Panc1 (cell line): ENCODE measurements around the gene IL22. TPM values are rescaled to one million over a fixed set of nuclear protein-coding genes. Genes with fewer than 3 reads are reported as not detected.

Experiments used
- ATAC-seq: fragments of 200-7000 bp; cut with Tn5 transposase; 2 replicates; pipeline ENCODE4 v1.9.1; 2020; ENCODE audit warnings: mild to moderate bottlenecking, moderate library complexity
- BruUV-seq: library from RNA; stranded (reverse); fragments of 400-500 nt; replicated peaks from 2 replicates; lab custom pipeline; 2021; lab: Mats Ljungman, UMichigan
- CTCF ChIA-PET: fragments of 300-600 bp; sonication (Branson Sonifier 250); formaldehyde crosslinking; loops from one replicate; lab custom pipeline; 2022; ENCODE audit warnings: antibody characterized with exemption; lab: Charles Lee
- POLR2A ChIA-PET: fragments of 300-600 bp; sonication (Branson Sonifier 250); formaldehyde crosslinking; loops from one replicate; lab custom pipeline; 2022; ENCODE audit warnings: antibody characterized with exemption; lab: Charles Lee
- DNase-seq: peaks from one replicate; pipeline ENCODE4 v3.0.0-alpha.2; 2010; ENCODE audit warnings: low read depth, low spot score
- H3K27ac ChIP-seq: 2 replicates; pipeline ENCODE4 v1.5.1; 2011; ENCODE audit warnings: mild to moderate bottlenecking, low read length, inconsistent platforms
- H3K27me3 ChIP-seq: fragments of 200-500 bp; sonication (Bioruptor generic); 2 replicates; pipeline ENCODE4 v1.6.0; 2014; ENCODE audit warnings: low read length, inconsistent platforms; ENCODE audit not compliant: control insufficient read depth, insufficient read depth
- H3K36me3 ChIP-seq: fragments of 200-500 bp; sonication (Bioruptor generic); 2 replicates; pipeline ENCODE4 v1.5.1; 2014; ENCODE audit warnings: inconsistent platforms, mild to moderate bottlenecking, low read length, moderate library complexity; ENCODE audit not compliant: control insufficient read depth, insufficient read depth
- H3K4me1 ChIP-seq: 2 replicates; pipeline ENCODE4 v1.5.1; 2011; ENCODE audit warnings: inconsistent platforms, mild to moderate bottlenecking, low read length, moderate library complexity; ENCODE audit not compliant: control insufficient read depth, insufficient read depth
- H3K4me3 ChIP-seq, 2 experiments: 2 replicates each; pipeline ENCODE4 v1.5.1; 2011 to 2012; ENCODE audit warnings: low read depth in 2 of 2, low read length in 2 of 2, mild to moderate bottlenecking in 2 of 2, inconsistent platforms in 1 of 2, moderate library complexity in 1 of 2
- H3K9me3 ChIP-seq: fragments of 200-500 bp; sonication (Bioruptor generic); 2 replicates; pipeline ENCODE4 v1.5.1; 2014; ENCODE audit warnings: low read depth, mild to moderate bottlenecking, inconsistent platforms, low read length, moderate library complexity; ENCODE audit not compliant: control insufficient read depth, insufficient read depth
- POLR2AphosphoS5 ChIP-seq: IDR thresholded peaks from 2 replicates; pipeline ENCODE4 v1.6.1; 2012; ENCODE audit warnings: mild to moderate bottlenecking, low read depth, low read length, moderate library complexity
- SIN3A ChIP-seq: IDR thresholded peaks from 2 replicates; pipeline ENCODE4 v1.6.1; 2012; ENCODE audit warnings: low read depth, mild to moderate bottlenecking, low read length, moderate library complexity, borderline replicate concordance; ENCODE audit not compliant: insufficient read depth
- TCF7L2 ChIP-seq: IDR thresholded peaks from 2 replicates; pipeline ENCODE4 v1.6.1; 2011; ENCODE audit warnings: mild to moderate bottlenecking, low read depth, low read length, inconsistent platforms
- in situ Hi-C: cut with HindIII; loops from 2 replicates; pipeline ENCODE4 v1.10.0; 2016; ENCODE audit warnings: low sequenced_read_pairs, low pct_unique_long_range_greater_than_20kb
- intact Hi-C: fragments of 100-400 bp; cut with micrococcal nuclease; formaldehyde crosslinking; loops from one replicate; pipeline ENCODE4 v1.10.0; 2022; ENCODE audit not compliant: unreplicated experiment
- total RNA-seq: library from RNA; stranded (reverse); gene quantifications from one replicate; pipeline ENCODE4 v1.2.1, GENCODE V29; 2021; ENCODE audit not compliant: unreplicated experiment
- TF ChIP-seq, protein P1 (sequence below), 2 experiments: IDR thresholded peaks; 2 replicates each; pipeline ENCODE4 v1.6.1; 2011 to 2012; ENCODE audit warnings: low read depth in 2 of 2, control low read depth in 1 of 2, low read length in 1 of 2, mild to moderate bottlenecking in 1 of 2, moderate library complexity in 1 of 2; ENCODE audit not compliant: insufficient read depth in 1 of 2
- TF ChIP-seq, protein P2 (sequence below): fragments of 450-650 bp; IDR thresholded peaks from 2 replicates; pipeline ENCODE4 v1.5.1; 2017; ENCODE audit warnings: mild to moderate bottlenecking

Gene IL22
- total RNA-seq, 1 experiment from 2014 or later: not detected

DNA sequence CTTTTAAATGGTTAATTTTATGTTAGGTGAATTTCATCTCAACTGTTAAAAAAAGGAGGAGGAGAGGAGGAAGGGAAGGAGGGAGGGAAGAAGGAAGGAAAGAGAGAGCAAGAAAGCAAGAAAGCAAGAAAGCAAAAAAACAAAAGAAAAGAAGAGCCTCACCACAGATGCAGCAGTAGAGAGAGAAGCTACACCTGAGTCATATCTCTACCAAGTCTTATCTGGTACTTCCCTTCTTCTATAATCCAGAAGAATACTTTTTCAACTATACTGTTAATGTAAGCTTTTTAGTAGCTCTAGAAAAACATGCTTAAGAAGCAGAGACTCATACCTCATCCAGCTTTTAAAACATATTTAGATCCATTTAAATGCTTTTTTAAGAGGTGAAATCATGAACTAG is 22.2 kb downstream of the IL22 start:
- DNase-seq (no peak), ATAC-seq (no peak)
- POLR2A ChIA-PET: interaction anchor here (0.7 kb wide), 1 partner anchor 57 kb away, joined by 3 read pairs; no protein-coding TSS in a partner anchor
- Histone ChIP-seq H3K27ac (no peak overlapping the region), H3K4me3 (no peak overlapping the region), H3K27me3 (no peaks in the 10 kb centered on the region), H3K9me3 (no peaks in the 10 kb centered on the region), H3K36me3 (no peaks in the 10 kb centered on the region), H3K4me1 (no peaks in the 10 kb centered on the region; the same call in 1 of the 2 replicates)
- TF ChIP-seq POLR2AphosphoS5 (no peak), SIN3A (no peak), TCF7L2 (no peak)
- TF ChIP-seq, protein P1, sequence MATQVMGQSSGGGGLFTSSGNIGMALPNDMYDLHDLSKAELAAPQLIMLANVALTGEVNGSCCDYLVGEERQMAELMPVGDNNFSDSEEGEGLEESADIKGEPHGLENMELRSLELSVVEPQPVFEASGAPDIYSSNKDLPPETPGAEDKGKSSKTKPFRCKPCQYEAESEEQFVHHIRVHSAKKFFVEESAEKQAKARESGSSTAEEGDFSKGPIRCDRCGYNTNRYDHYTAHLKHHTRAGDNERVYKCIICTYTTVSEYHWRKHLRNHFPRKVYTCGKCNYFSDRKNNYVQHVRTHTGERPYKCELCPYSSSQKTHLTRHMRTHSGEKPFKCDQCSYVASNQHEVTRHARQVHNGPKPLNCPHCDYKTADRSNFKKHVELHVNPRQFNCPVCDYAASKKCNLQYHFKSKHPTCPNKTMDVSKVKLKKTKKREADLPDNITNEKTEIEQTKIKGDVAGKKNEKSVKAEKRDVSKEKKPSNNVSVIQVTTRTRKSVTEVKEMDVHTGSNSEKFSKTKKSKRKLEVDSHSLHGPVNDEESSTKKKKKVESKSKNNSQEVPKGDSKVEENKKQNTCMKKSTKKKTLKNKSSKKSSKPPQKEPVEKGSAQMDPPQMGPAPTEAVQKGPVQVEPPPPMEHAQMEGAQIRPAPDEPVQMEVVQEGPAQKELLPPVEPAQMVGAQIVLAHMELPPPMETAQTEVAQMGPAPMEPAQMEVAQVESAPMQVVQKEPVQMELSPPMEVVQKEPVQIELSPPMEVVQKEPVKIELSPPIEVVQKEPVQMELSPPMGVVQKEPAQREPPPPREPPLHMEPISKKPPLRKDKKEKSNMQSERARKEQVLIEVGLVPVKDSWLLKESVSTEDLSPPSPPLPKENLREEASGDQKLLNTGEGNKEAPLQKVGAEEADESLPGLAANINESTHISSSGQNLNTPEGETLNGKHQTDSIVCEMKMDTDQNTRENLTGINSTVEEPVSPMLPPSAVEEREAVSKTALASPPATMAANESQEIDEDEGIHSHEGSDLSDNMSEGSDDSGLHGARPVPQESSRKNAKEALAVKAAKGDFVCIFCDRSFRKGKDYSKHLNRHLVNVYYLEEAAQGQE (IDR thresholded peaks at IDR 0.05; ENCODE audit: insufficient read depth in 1 of 2, low read depth in 2 of 2, low read length in 1 of 2): no peak
- TF ChIP-seq, protein P2, sequence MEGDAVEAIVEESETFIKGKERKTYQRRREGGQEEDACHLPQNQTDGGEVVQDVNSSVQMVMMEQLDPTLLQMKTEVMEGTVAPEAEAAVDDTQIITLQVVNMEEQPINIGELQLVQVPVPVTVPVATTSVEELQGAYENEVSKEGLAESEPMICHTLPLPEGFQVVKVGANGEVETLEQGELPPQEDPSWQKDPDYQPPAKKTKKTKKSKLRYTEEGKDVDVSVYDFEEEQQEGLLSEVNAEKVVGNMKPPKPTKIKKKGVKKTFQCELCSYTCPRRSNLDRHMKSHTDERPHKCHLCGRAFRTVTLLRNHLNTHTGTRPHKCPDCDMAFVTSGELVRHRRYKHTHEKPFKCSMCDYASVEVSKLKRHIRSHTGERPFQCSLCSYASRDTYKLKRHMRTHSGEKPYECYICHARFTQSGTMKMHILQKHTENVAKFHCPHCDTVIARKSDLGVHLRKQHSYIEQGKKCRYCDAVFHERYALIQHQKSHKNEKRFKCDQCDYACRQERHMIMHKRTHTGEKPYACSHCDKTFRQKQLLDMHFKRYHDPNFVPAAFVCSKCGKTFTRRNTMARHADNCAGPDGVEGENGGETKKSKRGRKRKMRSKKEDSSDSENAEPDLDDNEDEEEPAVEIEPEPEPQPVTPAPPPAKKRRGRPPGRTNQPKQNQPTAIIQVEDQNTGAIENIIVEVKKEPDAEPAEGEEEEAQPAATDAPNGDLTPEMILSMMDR: no peak
- in situ Hi-C loops: no loop called here
- CTCF ChIA-PET: no interaction called here
- no TSS peak for BruUV-seq
- intact Hi-C loops: no loop called here

DNA sequence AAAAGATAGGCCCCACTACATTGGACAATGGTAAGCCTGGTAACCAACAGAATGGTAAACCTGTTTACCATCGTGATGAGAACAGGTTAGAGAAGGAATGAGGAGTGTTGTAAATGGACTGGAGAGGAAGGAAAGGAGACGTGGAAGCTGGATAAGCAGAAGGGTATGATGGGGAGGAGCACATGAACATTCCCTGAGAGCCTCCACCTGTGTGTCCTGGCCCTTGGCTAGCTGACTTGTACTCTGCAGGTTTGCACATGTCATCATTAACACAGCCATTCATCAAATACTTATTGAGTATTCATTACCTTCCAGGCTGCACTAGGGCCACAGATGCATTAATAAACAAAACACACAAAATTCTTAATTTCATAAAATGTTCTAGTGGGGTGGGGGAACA is 23.4 kb downstream of the IL22 start:
- DNase-seq: no peak
- H3K36me3 ChIP-seq: no peaks in the 10 kb centered on the region
- no peak for TF ChIP-seq POLR2AphosphoS5
- TF ChIP-seq, protein P1 (IDR thresholded peaks at IDR 0.05; ENCODE audit: insufficient read depth in 1 of 2, low read depth in 2 of 2, low read length in 1 of 2): no peak
- TF ChIP-seq, protein P2: no peak
- no peak for TF ChIP-seq TCF7L2
- TF ChIP-seq SIN3A: no peak
- H3K9me3 ChIP-seq: no peaks in the 10 kb centered on the region
- in situ Hi-C loops: no loop called here
- ChIA-PET CTCF (no interaction called here), POLR2A (no interaction called here)
- 0 out of 2 replicates have a peak, but pooled peaks cover under 1% of the 10 kb centered on the region for H3K4me1 ChIP-seq
- H3K27ac ChIP-seq: no peak overlapping the region
- ATAC-seq: no peak
- BruUV-seq: no TSS peak
- no peaks in the 10 kb centered on the region for H3K27me3 ChIP-seq
- intact Hi-C loops: no loop called here
- H3K4me3 ChIP-seq: no peak overlapping the region
